Body of pancreas (tissue), 4 donors: Measurements from ENCODE around the gene TCHH. TPM values are rescaled to one million over a fixed set of nuclear protein-coding genes. Genes with fewer than 3 reads are reported as not detected.

ENCODE experiments used
- ATAC-seq: fragments of 150-250 bp; one replicate; pipeline ENCODE4 v1.9.1; 2016
- DNase-seq, 4 donors: peaks; one replicate each; pipeline ENCODE4 v3.0.0-alpha.2; 2019
- H3K27ac ChIP-seq, 4 donors: fragments of 200-600 bp; sonication (generic); 1 replicate in 3 of 4; 2 replicates in 1 of 4; pipeline versions ENCODE4 v1.5.1 to v1.6.1; 2016 to 2019; ENCODE audit warnings: mild to moderate bottlenecking in 1 of 4, mixed read lengths in 1 of 4, moderate library complexity in 1 of 4
- H3K27me3 ChIP-seq, 2 donors: fragments of 200-600 bp; sonication (generic); one replicate each; pipeline ENCODE4 v1.6.0; 2016; ENCODE audit warnings: mild to moderate bottlenecking in 1 of 2
- H3K36me3 ChIP-seq, 2 donors: fragments of 200-600 bp; sonication (generic); replicated peaks in 1 of 2; 2 replicates each; pipeline ENCODE4 v1.5.1; 2016; ENCODE audit warnings: low read depth in 2 of 2; ENCODE audit not compliant: insufficient read depth in 1 of 2
- H3K4me1 ChIP-seq: fragments of 200-600 bp; sonication (generic); one replicate; pipeline ENCODE4 v1.6.0; 2016
- H3K4me3 ChIP-seq, 2 donors: fragments of 200-600 bp; sonication (generic); 1 replicate in 1 of 2; 2 replicates in 1 of 2; pipeline ENCODE4 v1.5.1; 2016 to 2019
- H3K9me3 ChIP-seq, 3 donors: fragments of 200-600 bp; sonication (generic); 1 replicate in 2 of 3; 2 replicates in 1 of 3; pipeline ENCODE4 v1.5.1; 2016
- POLR2A ChIP-seq, 3 donors: fragments of 450-650 bp; IDR thresholded peaks; one replicate each; pipeline ENCODE4 v1.6.1; 2016; ENCODE audit warnings: antibody characterized with exemption in 3 of 3, mild to moderate bottlenecking in 2 of 3
- WGBS, 2 donors: methylation state at CpG; one replicate each; pipeline ENCODE4 v1.1.5; 2017; 5-methylcytosine and 5-hydroxymethylcytosine counted together
- intact Hi-C: fragments of 100-400 bp; cut with DNase I; formaldehyde crosslinking; loops from one replicate; pipeline ENCODE4 v1.15.1; 2023
- total RNA-seq, 2 donors: library from RNA; depleted of rRNA; stranded (reverse); fragments of >200 nt; gene quantifications; one replicate each; pipeline ENCODE4 v1.1.0, GENCODE V29; 2016
- TF ChIP-seq, protein P1 (sequence below), 7 experiments: fragments of 450-650 bp in 4 of 7; fragments of 200-600 bp in 3 of 7; sonication (generic) in 3 of 7; IDR thresholded peaks; one replicate each; pipeline ENCODE4 v1.5.1; 2016 to 2019; ENCODE audit warnings: antibody characterized with exemption in 7 of 7

Gene TCHH
- total RNA-seq, 2 donors from 2014 or later: under 0.01 TPM; not detected in 1

GRCh38 chr1:152107031-152107983 is 7.9 kb downstream of the TCHH start:
- H3K4me1 ChIP-seq: peaks cover 48% of the 10 kb centered on the region
- no peak for TF ChIP-seq POLR2A (IDR thresholded peaks at IDR 0.05)
- TF ChIP-seq, protein P1, sequence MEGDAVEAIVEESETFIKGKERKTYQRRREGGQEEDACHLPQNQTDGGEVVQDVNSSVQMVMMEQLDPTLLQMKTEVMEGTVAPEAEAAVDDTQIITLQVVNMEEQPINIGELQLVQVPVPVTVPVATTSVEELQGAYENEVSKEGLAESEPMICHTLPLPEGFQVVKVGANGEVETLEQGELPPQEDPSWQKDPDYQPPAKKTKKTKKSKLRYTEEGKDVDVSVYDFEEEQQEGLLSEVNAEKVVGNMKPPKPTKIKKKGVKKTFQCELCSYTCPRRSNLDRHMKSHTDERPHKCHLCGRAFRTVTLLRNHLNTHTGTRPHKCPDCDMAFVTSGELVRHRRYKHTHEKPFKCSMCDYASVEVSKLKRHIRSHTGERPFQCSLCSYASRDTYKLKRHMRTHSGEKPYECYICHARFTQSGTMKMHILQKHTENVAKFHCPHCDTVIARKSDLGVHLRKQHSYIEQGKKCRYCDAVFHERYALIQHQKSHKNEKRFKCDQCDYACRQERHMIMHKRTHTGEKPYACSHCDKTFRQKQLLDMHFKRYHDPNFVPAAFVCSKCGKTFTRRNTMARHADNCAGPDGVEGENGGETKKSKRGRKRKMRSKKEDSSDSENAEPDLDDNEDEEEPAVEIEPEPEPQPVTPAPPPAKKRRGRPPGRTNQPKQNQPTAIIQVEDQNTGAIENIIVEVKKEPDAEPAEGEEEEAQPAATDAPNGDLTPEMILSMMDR (IDR thresholded peaks at IDR 0.05): no peak
- DNase-seq (no peak), ATAC-seq (no peak)
- no peak overlapping the region for H3K27ac ChIP-seq
- 18 to 19% methylated on average over 40 to 41 of the region's 41 CpGs for WGBS, 2 donors
- no peak overlapping the region for H3K4me3 ChIP-seq
- intact Hi-C loops: no loop called here
- H3K9me3 ChIP-seq: peaks cover 0 to 16% (median 0%) of the 10 kb centered on the region in 3 donors
- peaks cover 0 to 45% of the 10 kb centered on the region in 2 donors for H3K27me3 ChIP-seq
- no peaks in the 10 kb centered on the region for H3K36me3 ChIP-seq

DNA sequence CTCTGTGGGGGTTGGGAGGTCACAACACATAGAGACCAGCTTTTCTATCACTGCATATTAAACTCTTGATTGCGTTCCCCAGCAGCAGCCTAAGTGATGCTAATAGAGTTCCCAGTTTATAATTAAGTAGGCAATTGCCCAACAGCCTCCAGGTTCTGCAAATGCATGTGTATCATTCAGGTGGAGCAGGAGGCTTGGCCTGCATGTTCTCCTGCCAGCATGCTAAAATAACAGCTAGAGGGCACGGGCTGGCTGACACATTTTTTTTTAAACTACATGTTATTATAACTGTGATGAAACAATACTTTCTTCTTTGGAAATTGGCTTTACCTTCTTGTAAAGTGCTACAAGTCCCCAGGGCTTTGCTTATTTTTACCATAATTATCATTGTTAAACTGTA is 10.4 kb downstream of the TCHH start:
- Histone ChIP-seq H3K36me3 (no peaks in the 10 kb centered on the region), H3K9me3 (peaks cover 0 to 16% (median 0%) of the 10 kb centered on the region in 3 donors), H3K4me3 (no peak overlapping the region), H3K4me1 (peaks cover 24% of the 10 kb centered on the region), H3K27me3 (peaks cover 0 to 29% of the 10 kb centered on the region in 2 donors), H3K27ac (no peak overlapping the region)
- TF ChIP-seq, protein P1 (IDR thresholded peaks at IDR 0.05): no peak
- no peak for TF ChIP-seq POLR2A (IDR thresholded peaks at IDR 0.05)
- ATAC-seq (no peak), DNase-seq (no peak)
- intact Hi-C loops: no loop called here
- whole genome bisulfite sequencing, 2 donors: 34 to 47% methylated on average over 2 of the region's 2 CpGs

DNA sequence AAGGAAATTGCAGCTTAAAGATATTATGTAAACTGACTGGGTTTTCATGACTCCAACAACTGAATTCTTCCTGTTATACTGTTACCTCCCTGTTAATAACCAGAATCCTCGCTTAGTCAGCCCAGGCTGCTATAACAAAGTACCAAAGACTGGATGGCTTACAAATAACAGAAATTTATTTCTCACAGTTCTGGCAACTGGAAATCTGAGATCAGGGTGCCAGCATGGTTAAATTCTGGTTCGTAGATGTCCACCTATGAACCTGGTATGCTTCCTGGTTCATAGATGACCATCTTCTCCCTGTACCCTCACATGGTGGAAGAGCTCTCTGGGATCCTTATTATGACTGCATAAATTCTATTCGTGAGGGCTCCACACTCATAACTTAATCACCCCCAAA is 18.3 kb downstream of the TCHH start:
- intact Hi-C loops: no loop called here
- DNase-seq (no peak), ATAC-seq (no peak)
- no peaks in the 10 kb centered on the region for H3K4me1 ChIP-seq
- H3K27ac ChIP-seq: no peak overlapping the region
- no peaks in the 10 kb centered on the region for H3K36me3 ChIP-seq
- H3K4me3 ChIP-seq: no peak overlapping the region
- no peak for TF ChIP-seq POLR2A (IDR thresholded peaks at IDR 0.05)
- TF ChIP-seq, protein P1 (IDR thresholded peaks at IDR 0.05): no peak
- H3K9me3 ChIP-seq: peaks cover 0 to 7% (median 0%) of the 10 kb centered on the region in 3 donors
- WGBS, 2 donors: 51 to 53% methylated on average over 3 of the region's 3 CpGs
- H3K27me3 ChIP-seq: no peaks in the 10 kb centered on the region

- intact Hi-C loops: no loop called here
- WGBS, 2 donors: 58 to 62% methylated on average over 5 of the region's 5 CpGs
- Histone ChIP-seq H3K27me3 (no peaks in the 10 kb centered on the region), H3K36me3 (no peaks in the 10 kb centered on the region), H3K27ac (no peak within 1 kb of the TSS), H3K4me3 (no peak within 1 kb of the TSS), H3K9me3 (peaks cover 0 to 8% (median 0%) of the 10 kb centered on the region in 3 donors), H3K4me1 (no peaks in the 10 kb centered on the region)
- no peak for TF ChIP-seq POLR2A (IDR thresholded peaks at IDR 0.05)
- TF ChIP-seq, protein P1 (IDR thresholded peaks at IDR 0.05): no peak
- ATAC-seq (no peak), DNase-seq (no peak)
These were observed 26.1 kb downstream of the TCHH start, which contains the start of gene TCHHL1 for GRCh38 chr1:152089014-152089674. Gene TCHHL1, minus strand, starts transcription at chr1:152089064. Its CDS starts 921 bp downstream, at chr1:152088143.
